T-cell (primary cell): ENCODE measurements around the gene KPNA6. TPM values are rescaled to one million over a fixed set of nuclear protein-coding genes. Genes with fewer than 3 reads are reported as not detected.

Experiments
- ATAC-seq, 4 experiments: fragments of 200-7000 bp in 3 of 4; fragments of 150-1000 bp in 1 of 4; cut with Tn5 transposase; replicated peaks in 1 of 4; 1 replicate in 3 of 4; 2 replicates in 1 of 4; pipeline ENCODE4 v1.10.0; 2021; ENCODE audit warnings: moderate library complexity in 3 of 4, mild to moderate bottlenecking in 2 of 4, moderate number of reproducible peaks in 1 of 4
- CTCF ChIA-PET, 2 donors: fragments of 300-600 bp; sonication (Branson Sonifier 250); formaldehyde crosslinking; loops; one replicate each; lab custom pipeline; 2022; ENCODE audit warnings: antibody characterized with exemption in 2 of 2; lab: Charles Lee
- POLR2A ChIA-PET, 2 donors: fragments of 300-600 bp; sonication (Branson Sonifier 250); formaldehyde crosslinking; loops; one replicate each; lab custom pipeline; 2022; ENCODE audit warnings: antibody characterized with exemption in 2 of 2; lab: Charles Lee
- DNase-seq, 35 experiments: peaks; one replicate each; pipeline versions ENCODE4 v3.0.0 to v3.0.0-alpha.2; 2013 to 2023
- H3K27ac ChIP-seq: one replicate; pipeline ENCODE4 v1.5.1; 2013; ENCODE audit warnings: low read length
- H3K27me3 ChIP-seq, 2 experiments: replicated peaks in 1 of 2; 1 replicate in 1 of 2; 2 replicates in 1 of 2; pipeline versions ENCODE4 v1.6.1 to v1.7.0; 2013; ENCODE audit warnings: low read length in 1 of 2, mixed read lengths in 1 of 2; ENCODE audit not compliant: control insufficient read depth in 2 of 2, insufficient read depth in 2 of 2; ENCODE audit errors: extremely low read depth in 1 of 2
- H3K36me3 ChIP-seq, 2 donors: 1 replicate in 1 of 2; 2 replicates in 1 of 2; pipeline versions ENCODE4 v1.6.1 to v1.7.0; 2013; ENCODE audit warnings: low read length in 1 of 2; ENCODE audit not compliant: control insufficient read depth in 2 of 2, insufficient read depth in 1 of 2; ENCODE audit errors: extremely low read depth in 1 of 2
- H3K4me1 ChIP-seq, 2 experiments: 1 replicate in 1 of 2; 2 replicates in 1 of 2; pipeline versions ENCODE4 v1.6.1 to v1.7.0; 2013; ENCODE audit warnings: low read length in 2 of 2, mixed read lengths in 1 of 2; ENCODE audit not compliant: insufficient read depth in 2 of 2, control insufficient read depth in 1 of 2; ENCODE audit errors: extremely low read depth in 1 of 2
- H3K4me3 ChIP-seq, 2 donors: 1 replicate in 1 of 2; 2 replicates in 1 of 2; pipeline versions ENCODE4 v1.5.1 to v1.7.0; 2013; ENCODE audit warnings: mild to moderate bottlenecking in 2 of 2, low read length in 1 of 2, moderate library complexity in 1 of 2; ENCODE audit not compliant: control insufficient read depth in 1 of 2; ENCODE audit errors: extremely low read depth in 1 of 2
- H3K9me3 ChIP-seq: 2 replicates; pipeline ENCODE4 v1.7.0; 2013
- H3K27ac Mint-ChIP-seq, 2 donors: one replicate each; pipeline ENCODE4 v1.8.0; 2020 to 2021; ENCODE audit warnings: mild to moderate bottlenecking in 2 of 2, mixed read lengths in 2 of 2
- H3K27me3 Mint-ChIP-seq, 2 donors: one replicate each; pipeline ENCODE4 v1.8.0; 2021 to 2022; ENCODE audit warnings: mixed read lengths in 2 of 2
- H3K36me3 Mint-ChIP-seq: one replicate; pipeline ENCODE4 v1.8.0; 2021; ENCODE audit warnings: mixed read lengths
- H3K4me1 Mint-ChIP-seq, 3 donors: one replicate each; pipeline ENCODE4 v1.8.0; 2020 to 2022; ENCODE audit warnings: mixed read lengths in 3 of 3, mild to moderate bottlenecking in 1 of 3
- H3K4me3 Mint-ChIP-seq, 3 donors: one replicate each; pipeline ENCODE4 v1.8.0; 2020 to 2022; ENCODE audit warnings: mild to moderate bottlenecking in 3 of 3, mixed read lengths in 3 of 3, moderate library complexity in 3 of 3
- H3K9me3 Mint-ChIP-seq, 3 donors: one replicate each; pipeline ENCODE4 v1.8.0; 2020 to 2022; ENCODE audit warnings: mixed read lengths in 3 of 3
- WGBS: methylation state at CpG from one replicate; pipeline ENCODE4 v1.1.5; 2013; ENCODE audit warnings: missing lambda C conversion rate; ENCODE audit not compliant: insufficient coverage; 5-methylcytosine and 5-hydroxymethylcytosine counted together
- total RNA-seq, 35 experiments: library from RNA in 6 of 35; stranded (reverse) in 6 of 35; fragments of 120-200 nt in 1 of 35; gene quantifications; one replicate each; pipeline versions ENCODE4 v1.2.1 to v1.2.4 and lab custom pipeline; 2013 to 2026

Gene KPNA6
- total RNA-seq, 5 donors from 2014 or later (not counting 1 experiment from before 2014, with no cell fraction given): 46.2 to 53.6 (median 52.3) TPM

- CTCF ChIA-PET: interaction anchor here (0.5 to 2.7 kb wide), 18 partner anchors 9 to 179 kb away, joined by 3 to 17 read pairs (median 4); partner anchors contain the start of genes HDAC1 (in 1 of the 2), IQCC (in 1 of the 2) and MARCKSL1 (in 1 of the 2)
- peaks cover 13 to 26% of the 10 kb centered on the region in 2 experiments for H3K4me1 ChIP-seq
- DNase-seq (no peak), ATAC-seq (no peak)
- Mint-ChIP-seq H3K27me3 (no peaks in the 10 kb centered on the region), H3K4me1 (peaks cover 23 to 34% (median 29%) of the 10 kb centered on the region in 3 donors), H3K9me3 (no peaks in the 10 kb centered on the region), H3K36me3 (peaks cover 20% of the 10 kb centered on the region), H3K27ac (peak overlapping the region; percentile 55 to 71), H3K4me3 (peak overlapping the region in 1 of 3 donors; percentile 27)
- no peaks in the 10 kb centered on the region for H3K27me3 ChIP-seq
- H3K4me3 ChIP-seq: no peak overlapping the region
- no peaks in the 10 kb centered on the region for H3K9me3 ChIP-seq
- no peak overlapping the region for H3K27ac ChIP-seq
- peaks cover 5 to 36% of the 10 kb centered on the region in 2 donors for H3K36me3 ChIP-seq
- POLR2A ChIA-PET: interaction anchor here in 1 of 2 donors (0.9 kb wide), 1 partner anchor 105 kb away, joined by 4 read pairs; no protein-coding TSS in a partner anchor
- 100% methylated on average over 2 of the region's 5 CpGs for WGBS
These were observed 108.7 kb downstream of the KPNA6 start for GRCh38 chr1:32216566-32216965.

- Histone ChIP-seq H3K27me3 (no peaks in the 10 kb centered on the region), H3K9me3 (no peaks in the 10 kb centered on the region), H3K36me3 (peaks cover 8 to 42% of the 10 kb centered on the region in 2 donors), H3K4me3 (no peak overlapping the region), H3K27ac (no peak overlapping the region), H3K4me1 (peaks cover 27 to 47% of the 10 kb centered on the region in 2 experiments)
- no peaks in the 10 kb centered on the region for H3K27me3 Mint-ChIP-seq
- H3K36me3 Mint-ChIP-seq: peaks cover 22% of the 10 kb centered on the region
- no peak overlapping the region for H3K4me3 Mint-ChIP-seq
- CTCF ChIA-PET: interaction anchor here in 1 of 2 donors (0.7 kb wide), 1 partner anchor 383 kb away, joined by 4 read pairs; no protein-coding TSS in a partner anchor
- 43% methylated on average over 1 of the region's 7 CpGs for WGBS
- DNase-seq (no peak), ATAC-seq (no peak)
- peaks cover 38 to 57% (median 47%) of the 10 kb centered on the region in 3 donors for H3K4me1 Mint-ChIP-seq
- H3K27ac Mint-ChIP-seq: no peak overlapping the region
- POLR2A ChIA-PET: no interaction called here
- H3K9me3 Mint-ChIP-seq: no peaks in the 10 kb centered on the region
These were observed 111.2 kb downstream of the KPNA6 start for GRCh38 chr1:32219022-32219421.

DNA sequence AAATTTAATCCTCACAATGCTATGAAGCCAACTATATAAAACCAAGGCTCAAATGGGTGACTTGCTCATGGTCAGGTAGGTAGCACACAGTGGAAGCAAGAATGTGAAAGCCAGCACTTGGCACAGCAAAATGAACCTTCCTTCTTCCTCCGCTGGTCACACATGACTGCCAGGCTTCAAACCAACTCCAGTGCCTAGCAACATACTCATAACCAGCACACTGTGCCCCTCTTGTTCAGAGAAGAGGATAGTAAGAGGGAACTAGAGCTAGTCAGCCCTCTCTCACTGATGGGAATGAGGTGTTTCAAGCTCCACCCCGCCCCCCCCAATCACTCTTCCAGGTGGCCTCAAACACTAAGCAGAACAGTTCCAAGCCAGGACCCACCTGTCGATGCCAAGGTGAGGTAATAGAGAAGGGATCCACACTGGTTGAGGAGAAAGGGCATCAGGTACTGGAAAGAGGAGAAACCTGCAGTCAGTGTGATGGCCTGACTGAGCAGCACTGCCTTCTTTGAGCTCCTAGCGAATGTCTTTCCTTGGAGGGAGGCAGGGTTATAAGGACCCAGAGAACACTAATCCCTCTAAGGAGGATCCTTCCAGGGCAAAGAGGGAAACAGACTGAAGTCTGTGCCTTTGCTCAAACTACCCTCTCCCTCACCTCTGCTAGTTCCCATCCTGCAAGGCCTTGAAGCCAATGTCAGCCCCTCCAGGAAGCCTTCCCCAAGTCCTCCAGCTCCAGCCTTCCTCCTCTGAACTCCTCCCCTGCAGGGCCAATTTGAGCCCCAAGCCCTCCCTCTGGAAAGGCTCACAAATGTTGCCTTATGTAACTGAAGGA lies 113.1 kb downstream of the KPNA6 start:
- ATAC-seq (no peak), DNase-seq (no peak)
- peak overlapping the region; percentile 25 to 98 for H3K4me3 ChIP-seq
- Mint-ChIP-seq H3K27me3 (no peaks in the 10 kb centered on the region), H3K9me3 (no peaks in the 10 kb centered on the region), H3K4me3 (peak overlapping the region; percentile 90 to 96 (median 94)), H3K4me1 (peaks cover 33 to 59% (median 47%) of the 10 kb centered on the region in 3 donors), H3K36me3 (peaks cover 27% of the 10 kb centered on the region), H3K27ac (peak overlapping the region; percentile 27 to 97)
- no peak overlapping the region for H3K27ac ChIP-seq
- WGBS: 100% methylated on average over 1 of the region's 4 CpGs
- ChIA-PET POLR2A (no interaction called here), CTCF (interaction anchor here (0.5 to 0.8 kb wide), 3 partner anchors 11 to 112 kb away, joined by 3 to 4 read pairs (median 3); no protein-coding TSS in a partner anchor)
- peaks cover 15 to 39% of the 10 kb centered on the region in 2 donors for H3K36me3 ChIP-seq
- H3K4me1 ChIP-seq: peaks cover 26 to 42% of the 10 kb centered on the region in 2 experiments
- no peaks in the 10 kb centered on the region for H3K9me3 ChIP-seq
- no peaks in the 10 kb centered on the region for H3K27me3 ChIP-seq

DNA sequence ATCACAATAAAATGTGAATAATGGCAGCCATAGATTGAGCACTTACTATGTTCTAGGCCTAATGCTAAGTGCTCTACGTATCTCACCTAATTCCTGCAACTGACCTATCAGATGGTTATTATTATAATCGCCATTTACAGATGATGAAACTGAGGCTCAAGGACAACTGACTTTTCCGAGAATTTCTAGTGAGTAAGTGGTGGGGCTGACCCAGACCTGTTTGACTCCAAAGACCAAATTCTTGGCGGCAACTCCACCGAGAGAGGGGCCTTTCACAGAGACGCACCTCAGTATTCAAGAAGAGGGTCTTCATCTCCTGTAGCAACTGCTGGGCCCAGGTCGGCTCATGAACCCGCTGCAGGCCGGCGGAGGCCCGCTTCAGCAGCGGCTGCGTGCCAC lies 113.7 kb downstream of the KPNA6 start:
- peaks cover 27 to 56% (median 45%) of the 10 kb centered on the region in 3 donors for H3K4me1 Mint-ChIP-seq
- Histone ChIP-seq H3K9me3 (no peaks in the 10 kb centered on the region), H3K27me3 (no peaks in the 10 kb centered on the region), H3K4me3 (peak overlapping the region; percentile 89 to 98), H3K27ac (peak overlapping the region; percentile 97), H3K36me3 (peaks cover 15 to 38% of the 10 kb centered on the region in 2 donors), H3K4me1 (peaks cover 22 to 36% of the 10 kb centered on the region in 2 experiments)
- CTCF ChIA-PET: interaction anchor here (0.5 to 0.8 kb wide), 4 partner anchors 10 to 163 kb away, joined by 3 to 4 read pairs (median 3); no protein-coding TSS in a partner anchor
- no peaks in the 10 kb centered on the region for H3K9me3 Mint-ChIP-seq
- WGBS: 10% methylated on average over 3 of the region's 13 CpGs
- ATAC-seq (no peak), DNase-seq (no peak)
- POLR2A ChIA-PET: no interaction called here
- H3K36me3 Mint-ChIP-seq: peaks cover 28% of the 10 kb centered on the region
- peak overlapping the region; percentile 65 to 97 for H3K27ac Mint-ChIP-seq
- peak overlapping the region; percentile 90 to 96 (median 94) for H3K4me3 Mint-ChIP-seq
- H3K27me3 Mint-ChIP-seq: no peaks in the 10 kb centered on the region

DNA sequence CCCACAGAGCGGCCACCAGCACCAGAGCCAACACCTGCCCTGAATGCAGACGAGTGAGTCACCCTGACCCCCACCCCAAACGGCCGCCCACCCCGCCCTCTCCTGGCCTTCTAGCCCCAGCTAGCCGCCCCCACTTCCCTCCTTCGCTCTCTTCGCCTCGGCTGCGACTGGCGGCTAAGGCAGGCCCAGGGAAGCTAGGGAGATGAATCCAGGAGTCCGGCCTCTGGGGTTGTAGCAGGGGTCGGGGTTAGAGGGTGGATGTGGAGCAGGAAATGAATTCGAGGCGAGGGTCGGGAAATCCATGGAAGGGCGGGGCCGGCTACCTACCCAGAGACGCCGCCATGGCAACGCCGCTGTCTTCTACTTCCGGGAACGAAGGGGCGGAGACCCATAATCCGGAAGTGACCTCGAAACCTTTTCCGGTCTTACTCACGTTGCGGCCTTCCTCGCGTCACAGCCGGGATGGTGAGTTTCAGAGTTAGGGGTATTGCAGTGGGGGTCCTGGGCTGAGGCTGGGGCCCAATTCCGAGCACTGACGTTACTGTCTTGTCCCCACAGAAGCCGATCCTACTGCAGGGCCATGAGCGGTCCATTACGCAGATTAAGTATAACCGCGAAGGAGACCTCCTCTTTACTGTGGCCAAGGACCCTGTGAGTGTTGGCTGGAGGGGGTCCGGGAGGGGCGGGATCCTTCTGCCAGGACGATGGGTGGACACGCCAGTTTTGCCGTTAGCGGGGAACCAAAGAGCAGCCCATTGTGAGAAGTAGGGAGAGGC lies 114.3 kb downstream of the KPNA6 start, which contains the start of the genes EIF3I and TMEM234:
Gene EIF3I (plus strand): TSS at position 428 of the 776 bp plus-strand sequence. CDS start 35 bp downstream, at position 463.
Gene TMEM234 (minus strand): TSS at position 374 of the 776 bp plus-strand sequence. CDS start 31 bp downstream, at position 343.
- Mint-ChIP-seq H3K4me3 (peak within 1 kb of the TSS; percentile 90 to 96 (median 94)), H3K9me3 (no peaks in the 10 kb centered on the region), H3K36me3 (peaks cover 22% of the 10 kb centered on the region), H3K4me1 (peaks cover 24 to 54% (median 45%) of the 10 kb centered on the region in 3 donors), H3K27me3 (no peaks in the 10 kb centered on the region), H3K27ac (peak within 1 kb of the TSS; percentile 92 to 97)
- Histone ChIP-seq H3K4me1 (peaks cover 21 to 33% of the 10 kb centered on the region in 2 experiments), H3K4me3 (peak within 1 kb of the TSS; percentile 89 to 98), H3K27me3 (no peaks in the 10 kb centered on the region), H3K9me3 (no peaks in the 10 kb centered on the region), H3K36me3 (peaks cover 11 to 36% of the 10 kb centered on the region in 2 donors), H3K27ac (peak within 1 kb of the TSS; percentile 97)
- DNase-seq (peak; percentile 76 to 95 (median 88)), ATAC-seq (peak; percentile 95 to 98 (median 96))
- ChIA-PET CTCF (interaction anchor here in 1 of 2 donors (0.6 to 0.8 kb wide), 2 partner anchors 26 to 162 kb away, joined by 3 read pairs; no protein-coding TSS in a partner anchor), POLR2A (interaction anchor here in 1 of 2 donors (0.6 kb wide), 1 partner anchor 43 kb away, joined by 6 read pairs; no protein-coding TSS in a partner anchor)
- WGBS: under 1% methylated on average over 28 of the region's 46 CpGs
